ENCODE measurements around the gene RPN2.

RPN2 gene

DNA sequence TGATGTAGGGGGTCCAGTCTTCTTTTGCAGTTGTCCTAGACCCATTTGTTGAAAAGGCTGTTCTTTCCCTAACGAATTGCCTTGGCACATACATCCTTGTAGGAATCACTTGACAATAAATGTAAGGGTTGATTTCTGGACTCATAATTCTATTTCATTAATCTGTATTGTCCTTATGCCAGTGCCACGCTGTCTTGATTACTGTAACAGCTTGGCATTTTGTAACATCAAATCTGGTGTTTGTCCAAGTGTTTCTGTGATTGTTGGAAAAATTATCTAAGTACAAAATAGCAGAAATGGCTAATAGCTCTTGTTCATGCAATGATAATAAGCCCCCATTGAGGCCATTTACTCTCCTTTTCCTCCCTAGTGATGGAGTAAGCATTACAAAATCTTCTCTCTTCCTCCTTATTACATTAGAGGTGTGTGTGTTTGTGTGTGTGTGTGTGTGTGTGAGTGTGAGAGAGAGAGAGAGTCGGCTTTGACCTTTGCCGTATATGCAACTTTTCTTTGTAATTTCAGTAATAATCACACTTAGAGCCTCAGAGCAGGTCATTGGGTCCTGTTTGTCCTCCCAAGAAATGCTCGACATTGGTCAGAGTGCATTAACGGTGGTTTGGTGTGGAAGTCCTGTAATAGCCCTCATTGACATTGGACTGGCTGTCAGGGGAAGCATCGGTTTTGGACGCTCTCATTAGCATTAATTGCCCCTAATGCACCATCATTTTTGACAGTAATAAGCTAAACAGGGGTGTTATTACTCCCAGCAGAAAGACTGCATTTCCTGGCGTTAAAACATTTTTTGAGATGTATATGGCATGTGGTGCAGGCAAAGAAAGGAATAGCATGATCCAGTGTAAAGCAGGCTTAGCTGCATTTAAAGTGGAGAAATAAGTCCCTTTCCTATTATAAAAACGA is 40.9 kb downstream of the RPN2 start:
- DNase-seq, result peak; percentile 23

DNA sequence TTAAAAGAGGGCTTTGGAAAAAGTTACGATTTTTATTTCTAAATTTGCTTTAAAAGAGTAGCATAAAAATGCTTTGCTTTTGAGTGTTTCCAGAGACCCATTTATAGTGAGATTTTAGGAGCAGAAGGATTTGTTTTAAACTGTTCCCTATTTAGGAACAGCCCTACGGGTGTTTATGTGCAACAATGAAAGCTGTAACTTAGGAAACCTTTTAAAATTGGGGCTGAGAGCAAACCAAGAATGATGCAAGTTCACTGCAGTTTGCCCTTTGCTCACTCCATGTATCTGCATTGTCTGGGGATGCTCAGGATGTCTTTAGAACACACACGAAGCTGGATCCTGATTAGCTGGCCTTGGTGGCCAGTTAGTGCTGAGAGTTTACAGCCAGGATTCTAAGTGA is 41.6 kb downstream of the RPN2 start:
- no peak for DNase-seq

DNA sequence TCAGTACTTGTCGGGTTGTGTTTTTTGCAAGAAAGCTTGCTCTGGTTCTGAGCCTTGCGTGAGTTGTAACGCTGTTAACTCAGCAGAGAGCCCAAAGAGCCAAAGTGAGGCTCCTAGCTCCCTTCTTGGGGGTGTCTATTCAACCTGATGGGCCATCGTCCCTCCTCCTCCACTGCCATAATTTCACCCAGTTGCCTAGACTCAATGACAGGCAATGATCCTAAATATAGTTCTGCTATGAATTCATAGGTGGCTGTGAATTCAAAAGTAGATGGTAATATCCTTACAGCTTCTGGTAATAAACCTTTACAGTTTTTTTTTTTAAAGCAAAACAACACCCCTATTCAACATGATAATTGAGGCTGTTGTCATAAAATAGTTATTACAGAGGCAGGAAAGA is 43.0 kb downstream of the RPN2 start:
- DNase-seq, result no peak

DNA sequence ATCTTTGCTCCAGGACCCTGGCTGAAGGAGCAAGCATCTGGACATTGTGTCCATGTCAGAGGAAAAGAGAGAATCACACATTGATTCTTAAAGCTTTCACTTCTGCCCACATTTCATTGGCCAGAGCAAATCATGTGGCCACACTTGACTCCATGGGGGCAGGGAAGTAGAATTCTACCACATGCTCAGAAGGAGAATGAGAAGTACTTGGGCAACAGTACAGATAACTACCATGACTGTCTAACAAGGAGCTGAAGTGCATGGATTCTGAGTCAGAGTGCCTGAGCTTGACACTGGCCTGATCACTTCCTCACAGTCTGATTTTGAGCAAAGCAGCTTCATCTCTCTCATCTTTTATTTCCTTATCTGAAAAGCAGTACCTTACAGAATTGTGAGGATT is 43.9 kb downstream of the RPN2 start:
- no peak for DNase-seq

DNA sequence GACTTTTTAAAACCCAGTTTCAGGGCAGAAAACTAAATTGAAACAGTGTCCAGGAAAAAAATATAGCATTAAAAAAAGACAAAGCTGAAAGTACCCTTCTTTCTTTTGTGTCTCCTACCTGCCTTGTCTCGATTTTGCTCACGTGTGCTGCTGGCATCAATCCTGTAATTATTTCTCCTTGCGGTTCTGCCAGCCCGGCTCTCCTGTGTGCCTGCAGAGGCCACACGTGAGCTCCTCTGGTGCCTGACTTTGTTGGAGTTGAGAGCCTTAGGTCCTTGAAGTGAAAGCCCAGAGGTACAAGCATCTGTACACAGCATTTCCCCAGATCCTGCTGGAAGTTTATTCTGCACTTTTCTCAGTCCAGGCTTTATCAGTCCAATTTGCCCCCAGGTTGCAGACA is 46.0 kb downstream of the RPN2 start:
- no peak for DNase-seq

DNA sequence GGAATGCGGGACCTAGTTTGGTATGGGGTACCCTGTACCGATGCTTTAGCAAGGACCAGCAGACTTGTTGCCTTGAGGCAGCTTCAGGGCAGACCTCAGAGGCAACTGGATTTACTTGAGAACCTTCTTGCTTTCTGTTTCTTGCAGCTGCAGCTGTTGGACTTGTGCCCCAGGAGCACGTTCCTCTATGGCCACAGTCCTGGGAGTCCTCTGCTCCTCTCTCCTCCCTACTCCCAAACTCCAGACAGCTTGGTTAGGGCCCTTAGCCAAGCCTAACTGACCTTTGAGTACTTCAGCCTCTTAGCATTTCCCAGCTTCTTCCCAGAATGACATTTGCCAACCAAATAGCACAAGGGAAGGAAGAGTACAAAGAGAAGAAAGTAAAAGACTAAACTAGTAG is 47.8 kb downstream of the RPN2 start:
- no peak for DNase-seq

DNA sequence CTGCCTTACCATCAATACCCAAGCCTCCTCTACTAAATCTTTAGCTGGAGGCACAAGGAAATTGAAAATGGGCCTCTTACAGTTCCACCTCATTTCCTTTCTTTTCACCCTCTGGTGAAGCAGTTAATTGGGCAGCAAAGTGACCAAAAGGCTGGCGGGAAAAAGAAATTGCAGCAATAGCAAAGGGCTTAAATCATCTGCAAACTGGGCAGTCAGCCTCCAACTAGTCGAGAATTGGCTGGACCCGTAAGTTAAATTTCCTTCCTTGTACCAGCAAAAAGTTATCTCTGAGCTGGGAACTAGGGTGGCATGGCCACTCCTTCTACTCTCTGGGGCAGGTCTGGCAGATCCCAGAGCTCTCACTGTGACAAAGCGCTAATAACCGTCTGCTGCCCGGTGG is 49.0 kb downstream of the RPN2 start:
- no peak for DNase-seq

DNA sequence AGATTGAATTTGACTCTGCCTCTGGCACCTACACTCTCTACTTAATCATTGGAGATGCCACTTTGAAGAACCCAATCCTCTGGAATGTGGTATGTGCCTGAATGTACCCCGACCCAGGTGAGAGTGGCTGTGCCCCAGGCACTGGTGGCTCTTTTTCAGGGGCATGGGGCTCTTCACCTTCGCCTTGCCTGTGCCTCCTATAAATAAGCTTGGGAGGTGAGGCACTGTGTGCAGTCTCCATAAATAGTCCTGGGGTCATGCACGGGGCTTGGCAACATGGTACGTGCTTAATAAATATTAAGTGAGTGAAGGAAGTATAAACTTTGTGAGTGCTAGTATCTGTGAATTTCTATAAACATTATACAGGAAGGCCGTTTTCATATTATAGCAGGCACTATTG is 49.5 kb downstream of the RPN2 start:
- DNase-seq, result no peak

DNA sequence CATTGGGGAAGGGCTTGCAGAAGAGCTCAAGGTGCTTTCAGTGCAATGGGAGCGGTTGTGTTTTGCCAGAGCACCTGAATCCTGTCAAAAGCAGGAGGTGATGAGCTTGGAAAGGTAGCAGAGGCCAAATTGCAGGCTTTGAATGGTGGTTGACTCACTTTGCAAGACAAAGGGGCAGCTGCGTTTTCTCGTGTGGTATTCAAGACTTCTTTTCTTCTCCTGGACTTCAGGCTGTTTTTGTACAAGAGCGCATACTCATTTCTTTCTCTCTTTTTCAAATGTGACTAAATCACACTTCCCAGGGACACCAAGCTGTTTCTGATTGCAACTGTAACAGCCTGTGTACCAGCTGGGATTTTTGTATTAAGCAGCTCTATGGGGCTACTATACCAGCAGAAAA is 50.2 kb downstream of the RPN2 start:
- DNase-seq, result no peak

DNA sequence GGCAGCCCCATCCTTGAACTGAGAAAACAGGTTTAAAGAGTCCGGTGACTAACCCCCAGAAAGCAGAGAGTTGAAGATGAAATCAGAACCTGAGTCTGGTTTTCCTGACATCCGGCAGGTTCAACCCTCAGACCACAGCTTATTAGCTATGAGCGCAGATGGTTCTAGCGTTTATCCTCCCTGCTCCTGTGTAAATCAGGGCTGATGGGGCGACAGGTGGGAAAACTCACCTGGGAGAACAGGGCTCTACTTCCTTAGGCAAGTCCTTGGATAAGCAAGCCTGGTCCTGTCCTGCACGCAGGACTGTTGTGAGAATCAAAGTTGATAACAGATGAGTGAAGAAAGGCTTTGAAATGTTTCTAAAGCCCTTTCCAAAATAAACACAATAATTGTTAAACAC is 51.1 kb downstream of the RPN2 start:
- no peak for DNase-seq

DNA sequence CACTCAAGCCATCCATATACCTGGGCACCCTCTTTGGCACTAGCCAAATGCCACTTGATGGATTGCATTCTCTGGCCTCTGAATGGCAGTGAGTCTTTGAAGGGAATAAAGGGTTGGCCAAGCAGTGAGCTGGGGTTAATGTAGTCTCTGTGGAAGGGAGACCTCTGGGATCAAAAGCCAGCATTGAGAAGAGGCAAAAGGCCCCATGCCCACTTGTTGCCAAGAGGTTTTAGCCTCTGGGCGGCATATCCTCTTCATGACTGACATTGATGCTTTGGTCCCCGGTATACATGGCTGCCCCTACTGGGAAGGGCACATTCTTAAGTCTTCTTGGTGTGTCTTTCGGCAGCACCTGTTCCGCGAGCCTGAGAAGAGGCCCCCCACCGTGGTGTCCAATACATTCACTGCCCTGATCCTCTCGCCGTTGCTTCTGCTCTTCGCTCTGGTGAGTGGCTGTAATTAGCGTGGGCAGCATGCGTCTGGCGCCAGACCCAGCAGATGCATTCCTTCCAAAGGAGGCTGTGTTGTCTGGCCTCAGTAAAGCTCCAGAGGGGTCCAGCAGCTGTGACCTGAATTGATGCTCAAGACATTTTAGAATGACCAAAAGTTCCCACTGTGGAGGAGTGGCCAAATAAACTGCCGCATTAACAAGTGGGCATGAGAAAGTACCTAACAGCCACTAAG is 53.0 kb downstream of the RPN2 start:
- no peak for DNase-seq

DNA sequence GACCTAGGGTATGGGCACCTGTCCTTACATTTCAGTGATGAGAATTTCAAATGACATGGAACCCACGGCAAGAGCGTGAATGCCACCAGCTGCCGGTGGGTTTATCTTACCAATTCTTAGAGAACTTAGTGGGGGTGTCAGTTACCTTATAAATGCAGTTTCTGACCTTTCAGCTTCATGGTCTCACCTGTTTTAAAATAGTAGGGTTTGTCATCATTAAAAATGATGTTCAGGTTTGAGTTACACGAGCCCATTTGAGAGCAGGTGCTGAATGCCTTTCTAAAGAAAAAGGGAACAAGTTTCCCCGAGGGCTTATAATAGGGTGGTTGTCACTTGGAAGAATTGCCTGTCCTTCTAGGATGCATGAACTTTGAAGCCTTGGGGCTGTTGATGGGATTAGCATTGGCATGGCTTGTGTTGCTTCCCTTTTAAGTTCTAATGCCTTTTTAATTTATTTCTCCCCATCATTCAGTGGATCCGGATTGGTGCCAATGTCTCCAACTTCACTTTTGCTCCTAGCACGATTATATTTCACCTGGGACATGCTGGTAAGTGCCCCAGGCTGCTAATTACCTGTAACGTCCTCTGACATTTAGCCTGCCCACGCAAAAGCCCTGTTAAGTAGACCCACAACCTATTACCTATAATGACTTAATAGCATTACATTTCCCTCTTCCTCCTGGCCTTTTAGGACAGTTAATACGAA is 54.6 kb downstream of the RPN2 start:
- peak; percentile 79 for DNase-seq

DNA sequence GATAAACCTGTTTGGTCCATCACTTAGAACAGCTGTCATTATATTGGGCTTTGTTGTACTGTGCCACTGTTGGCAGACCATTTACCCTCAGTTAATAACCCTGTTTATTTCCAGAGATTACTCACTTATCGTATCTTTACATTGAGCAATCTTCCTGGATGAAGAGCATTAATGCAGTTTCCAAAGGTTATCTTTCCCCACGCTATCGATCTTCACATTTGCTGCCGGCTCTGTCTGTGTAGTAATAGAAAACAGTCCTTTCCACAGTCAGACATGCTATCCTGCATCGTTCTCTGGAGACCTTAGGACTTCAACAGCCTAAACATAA is 55.1 kb downstream of the RPN2 start:
- no peak for DNase-seq

DNA sequence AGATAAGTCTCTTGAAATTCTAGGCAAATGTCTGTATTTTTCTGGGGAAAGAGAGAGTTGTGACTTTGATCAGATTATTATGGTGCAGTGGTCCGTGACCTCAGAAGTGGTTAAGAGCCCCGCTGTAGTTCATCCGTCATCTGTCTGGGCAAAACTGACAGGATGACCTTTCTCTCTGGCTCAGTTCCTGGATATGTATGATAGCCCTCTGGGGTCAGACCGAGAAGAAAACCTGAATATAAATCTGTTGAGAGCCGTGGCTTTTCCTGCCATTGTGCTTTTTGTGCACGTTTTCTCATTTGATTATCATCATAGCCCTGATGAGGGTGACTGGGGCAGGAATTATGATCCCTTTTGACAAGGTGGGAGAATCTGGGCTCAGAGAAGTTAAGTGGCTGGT is 55.9 kb downstream of the RPN2 start:
- no peak for DNase-seq

DNA sequence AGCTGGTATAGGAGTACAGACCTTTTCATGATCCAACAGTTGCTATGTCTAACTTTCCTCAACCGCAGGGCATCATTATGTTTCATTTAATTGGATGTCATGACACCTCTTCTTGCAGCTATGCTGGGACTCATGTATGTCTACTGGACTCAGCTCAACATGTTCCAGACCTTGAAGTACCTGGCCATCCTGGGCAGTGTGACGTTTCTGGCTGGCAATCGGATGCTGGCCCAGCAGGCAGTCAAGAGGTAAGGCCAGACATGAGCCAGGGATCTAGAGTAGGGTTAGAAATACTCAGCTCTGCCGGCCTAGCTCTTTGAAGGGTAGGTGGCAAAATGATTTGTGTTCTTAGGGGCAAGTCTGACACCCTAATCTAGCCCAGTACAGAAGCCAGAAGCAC is 57.3 kb downstream of the RPN2 start:
- DNase-seq, result no peak

DNA sequence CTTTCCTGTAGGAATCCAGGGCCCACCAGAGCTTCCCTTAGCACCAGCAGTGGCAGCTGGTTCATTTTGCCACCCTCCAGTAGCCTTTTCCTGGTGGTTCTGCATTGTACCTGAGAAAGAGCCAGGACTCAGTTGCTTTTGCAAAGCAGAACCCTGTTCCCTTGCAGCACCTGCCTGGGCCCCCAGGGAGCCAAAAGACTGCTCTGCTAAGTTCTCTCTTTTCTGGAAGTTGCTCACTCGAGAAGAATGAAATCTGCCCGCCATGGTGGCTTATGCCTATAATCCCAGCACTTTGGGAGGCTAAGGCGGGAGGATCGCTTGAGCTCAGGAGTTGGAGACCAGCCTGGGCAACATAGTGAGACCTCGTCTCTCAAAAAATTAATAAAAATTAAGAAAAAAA is 58.5 kb downstream of the RPN2 start:
- DNase-seq, result no peak

DNA sequence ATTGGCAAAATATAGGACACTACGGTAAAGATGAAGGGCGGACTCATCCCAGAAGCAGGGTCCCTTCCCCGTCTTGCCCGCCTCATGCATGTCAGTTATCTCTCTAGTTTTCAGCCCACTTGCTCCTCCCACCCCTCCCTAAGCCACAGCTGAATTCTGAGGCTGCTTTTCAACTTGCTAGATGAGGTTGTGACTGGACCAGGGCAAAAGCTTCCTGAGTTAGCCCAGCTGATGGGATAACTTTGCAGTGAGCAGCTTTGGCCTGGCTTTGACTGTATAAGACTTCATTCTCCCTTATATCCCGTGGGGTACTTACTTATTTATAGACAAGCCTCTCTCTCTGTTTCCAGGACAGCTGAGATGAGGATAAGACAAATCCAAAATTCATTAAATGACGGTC is 59.3 kb downstream of the RPN2 start:
- no peak for DNase-seq

DNA sequence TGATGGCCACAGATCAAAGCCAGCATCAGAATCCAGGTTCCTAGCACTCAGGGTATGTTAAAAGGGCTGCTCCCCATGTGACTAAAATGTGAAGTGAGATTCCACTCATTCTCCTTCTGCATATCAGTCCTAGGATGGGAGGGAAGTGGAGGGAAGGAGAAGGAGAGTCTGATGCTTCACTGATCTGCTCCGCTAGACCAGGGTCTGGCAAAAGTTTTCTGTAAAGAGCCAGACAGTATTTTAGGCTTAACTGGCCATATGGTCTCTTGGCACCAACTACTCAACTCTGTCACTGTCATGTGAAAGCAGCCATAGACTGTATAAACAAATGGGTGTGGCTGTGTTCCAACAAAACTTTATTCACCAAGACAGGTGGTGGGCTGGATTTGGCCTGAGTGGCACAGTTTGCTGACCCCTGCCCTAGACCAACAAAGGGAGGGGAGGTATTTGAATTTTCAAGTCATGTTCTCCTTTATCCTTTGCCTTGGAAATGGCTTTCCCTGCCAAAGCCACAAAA is 59.9 kb downstream of the RPN2 start:
- no peak for DNase-seq

DNA sequence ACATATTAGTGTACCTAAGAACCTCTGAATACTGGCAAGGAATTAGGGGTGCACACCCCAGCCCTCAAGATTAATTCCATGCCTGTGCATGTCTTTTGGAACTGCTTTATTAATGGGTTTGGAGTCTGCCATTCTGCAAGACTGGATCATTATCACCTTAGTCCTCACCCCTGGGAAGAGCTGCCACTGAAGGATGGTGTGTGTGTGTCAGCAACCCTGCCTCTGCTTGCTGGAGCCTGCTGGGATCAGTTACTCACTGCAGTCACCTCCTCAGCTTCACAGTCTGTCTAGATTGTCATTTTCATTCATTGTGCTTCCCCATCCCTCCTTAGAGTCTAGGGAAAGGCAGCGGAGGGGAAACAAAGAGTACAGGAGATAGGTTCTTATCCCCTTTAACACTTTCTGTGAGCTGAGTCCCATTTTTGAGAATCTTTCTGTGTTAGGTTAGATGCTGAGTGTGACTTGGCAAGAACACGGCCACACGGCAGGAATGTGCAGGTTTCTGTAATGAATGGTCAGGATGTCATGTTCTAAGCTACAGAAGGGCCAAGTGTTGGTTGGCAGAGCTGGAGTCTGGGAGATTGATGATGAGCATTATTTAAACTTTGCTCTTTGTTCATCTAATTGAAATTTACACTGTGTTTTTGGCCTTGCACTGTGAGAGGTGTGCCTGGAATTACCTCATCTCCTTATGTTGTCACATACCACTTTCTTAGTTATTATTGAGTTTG is 61.4 kb downstream of the RPN2 start:
- no peak for DNase-seq

DNA sequence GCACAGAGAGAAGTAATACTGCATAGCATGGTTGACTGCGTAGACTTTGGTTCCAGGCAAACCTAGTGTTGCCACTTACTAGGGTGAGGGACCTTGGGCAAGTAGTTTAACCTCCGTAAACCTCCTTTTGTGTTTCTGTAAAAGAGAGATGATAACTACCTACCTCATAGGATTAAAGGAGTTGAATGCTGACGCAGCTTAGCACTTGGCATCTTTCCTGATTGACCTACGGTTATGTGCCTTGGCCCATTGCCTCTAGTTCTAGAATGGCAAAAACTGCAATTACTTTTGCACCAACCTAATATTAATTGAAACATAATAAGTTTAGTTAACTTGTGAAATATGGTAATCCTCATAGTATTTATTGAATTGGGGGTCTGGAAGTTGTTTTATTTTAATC is 63.4 kb downstream of the RPN2 start:
- DNase-seq, result no peak

DNA sequence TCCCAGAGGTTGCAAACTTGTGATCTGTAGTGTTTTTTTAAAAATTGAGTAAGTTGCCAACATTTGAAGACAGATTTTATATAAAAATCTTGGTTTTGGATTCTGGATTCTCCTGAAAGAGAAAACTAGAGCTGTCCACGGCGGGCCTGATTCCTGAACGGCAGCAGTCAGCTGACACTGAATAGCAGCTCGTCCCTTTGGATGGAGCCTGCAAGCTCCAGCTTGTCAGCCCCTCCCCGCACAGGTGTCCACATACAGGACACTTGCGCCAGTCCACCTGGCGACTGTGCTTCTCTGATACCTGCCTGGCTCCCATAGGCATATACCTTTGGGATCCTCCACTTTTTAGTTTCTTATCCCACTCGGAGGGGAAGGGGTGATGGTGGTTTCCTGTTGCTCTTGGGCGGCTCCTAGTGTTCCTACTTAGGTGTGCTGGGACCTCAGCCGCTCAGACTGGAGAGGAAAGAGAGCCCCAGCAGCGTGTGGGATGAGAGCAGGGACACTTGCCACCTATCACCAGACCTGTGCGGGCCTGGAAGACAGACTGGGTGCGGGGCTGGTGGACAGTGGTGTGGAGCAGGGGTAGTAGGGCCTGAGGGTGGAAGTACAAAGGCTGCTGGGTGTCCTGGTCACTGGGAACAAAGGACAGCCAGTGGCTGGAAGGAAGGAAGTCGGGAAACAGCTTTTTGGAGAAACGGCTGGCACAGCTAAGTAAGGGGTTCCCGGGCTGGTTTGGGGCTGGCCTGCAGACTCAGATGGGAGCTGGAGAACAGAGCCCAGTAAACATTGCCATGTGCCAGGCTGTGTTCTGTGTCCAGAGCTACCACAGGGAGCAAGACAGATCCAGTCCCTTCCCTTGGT is 64.2 kb downstream of the RPN2 start:
- DNase-seq, result no peak

DNA sequence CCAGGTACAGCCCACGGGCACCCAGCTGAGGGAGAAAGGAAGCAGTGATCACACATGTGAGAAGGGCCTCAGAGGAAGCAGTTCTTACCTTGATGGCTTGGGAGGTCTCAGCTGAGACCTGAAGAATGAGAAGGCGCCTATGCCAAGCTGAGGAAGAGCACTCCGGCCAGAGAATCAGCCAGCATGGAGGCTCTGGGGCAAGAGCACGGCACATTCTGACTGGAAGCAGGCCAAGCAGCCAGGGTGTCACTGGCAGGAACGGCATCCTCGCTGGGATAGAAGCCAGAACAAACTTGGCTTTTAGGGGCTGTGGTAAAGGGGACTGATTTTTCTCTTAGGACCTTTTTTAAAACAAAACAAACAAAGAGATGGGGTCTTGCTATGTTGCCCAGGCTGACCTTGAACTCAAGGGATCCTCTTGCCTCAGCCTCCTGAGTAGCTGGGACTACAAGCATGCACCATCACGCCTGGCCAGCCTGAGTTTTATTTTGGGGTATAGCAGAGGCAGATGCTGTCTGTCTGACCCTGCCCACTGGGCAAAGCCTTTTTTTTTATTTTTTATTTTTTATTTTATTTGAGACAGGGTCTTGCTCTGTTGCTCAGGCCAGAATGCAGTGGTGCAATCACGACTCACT is 64.9 kb downstream of the RPN2 start:
- DNase-seq, result no peak
